A549 (cell line): ENCODE data around the gene LRP5.

Experiments
- EP300 ChIP-seq, 2 experiments: fragments of >200 bp; sonication (Bioruptor Twin); formaldehyde crosslinking; IDR thresholded peaks; 2 replicates in 1 of 2; 3 replicates in 1 of 2; pipeline ENCODE4 v1.6.1; 2016 to 2017
- JUN ChIP-seq, 2 experiments: fragments of >200 bp; sonication (Bioruptor Twin); formaldehyde crosslinking; IDR thresholded peaks; 2 replicates in 1 of 2; 3 replicates in 1 of 2; pipeline ENCODE4 v1.6.1; 2016 to 2017
- SREBF2 ChIP-seq: fragments of 450-650 bp; IDR thresholded peaks from 2 replicates; pipeline ENCODE4 v1.6.1; 2014; ENCODE audit warnings: mild to moderate bottlenecking, moderate library complexity
- TF ChIP-seq, protein P1 (sequence below): fragments of >200 bp; sonication (Bioruptor Twin); formaldehyde crosslinking; IDR thresholded peaks from 3 replicates; pipeline ENCODE4 v1.5.1; 2016

DNA sequence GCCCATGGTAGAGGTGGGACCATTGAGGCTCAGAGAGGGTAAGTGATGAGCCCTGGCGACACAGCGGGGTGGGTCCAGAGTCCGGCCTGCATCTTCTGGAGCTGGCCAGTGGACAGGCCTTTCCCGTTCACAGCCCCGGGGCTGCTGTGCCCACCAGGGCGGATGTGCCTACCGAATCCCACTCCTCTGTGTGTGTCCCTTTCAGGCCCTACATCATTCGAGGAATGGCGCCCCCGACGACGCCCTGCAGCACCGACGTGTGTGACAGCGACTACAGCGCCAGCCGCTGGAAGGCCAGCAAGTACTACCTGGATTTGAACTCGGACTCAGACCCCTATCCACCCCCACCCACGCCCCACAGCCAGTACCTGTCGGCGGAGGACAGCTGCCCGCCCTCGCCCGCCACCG is 136.2 kb downstream of the LRP5 start:
- TF ChIP-seq, protein P1, sequence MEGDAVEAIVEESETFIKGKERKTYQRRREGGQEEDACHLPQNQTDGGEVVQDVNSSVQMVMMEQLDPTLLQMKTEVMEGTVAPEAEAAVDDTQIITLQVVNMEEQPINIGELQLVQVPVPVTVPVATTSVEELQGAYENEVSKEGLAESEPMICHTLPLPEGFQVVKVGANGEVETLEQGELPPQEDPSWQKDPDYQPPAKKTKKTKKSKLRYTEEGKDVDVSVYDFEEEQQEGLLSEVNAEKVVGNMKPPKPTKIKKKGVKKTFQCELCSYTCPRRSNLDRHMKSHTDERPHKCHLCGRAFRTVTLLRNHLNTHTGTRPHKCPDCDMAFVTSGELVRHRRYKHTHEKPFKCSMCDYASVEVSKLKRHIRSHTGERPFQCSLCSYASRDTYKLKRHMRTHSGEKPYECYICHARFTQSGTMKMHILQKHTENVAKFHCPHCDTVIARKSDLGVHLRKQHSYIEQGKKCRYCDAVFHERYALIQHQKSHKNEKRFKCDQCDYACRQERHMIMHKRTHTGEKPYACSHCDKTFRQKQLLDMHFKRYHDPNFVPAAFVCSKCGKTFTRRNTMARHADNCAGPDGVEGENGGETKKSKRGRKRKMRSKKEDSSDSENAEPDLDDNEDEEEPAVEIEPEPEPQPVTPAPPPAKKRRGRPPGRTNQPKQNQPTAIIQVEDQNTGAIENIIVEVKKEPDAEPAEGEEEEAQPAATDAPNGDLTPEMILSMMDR: no peak
- TF ChIP-seq JUN (IDR thresholded peaks at IDR 0.05) (no peak), SREBF2 (no peak), EP300 (IDR thresholded peaks at IDR 0.05) (no peak)
